HPDE6-E6E7 (cell line): Measurements from ENCODE around the gene TCF4.
A peak's percentile ranks its signal among the peaks of the same experiment; 100 is the strongest.

Experiments
- DNase-seq: peaks from one replicate; pipeline ENCODE4 v3.0.0; 2011; ENCODE audit warnings: missing footprints; ENCODE audit errors: extremely low spot score

The TCF4 gene

DNA sequence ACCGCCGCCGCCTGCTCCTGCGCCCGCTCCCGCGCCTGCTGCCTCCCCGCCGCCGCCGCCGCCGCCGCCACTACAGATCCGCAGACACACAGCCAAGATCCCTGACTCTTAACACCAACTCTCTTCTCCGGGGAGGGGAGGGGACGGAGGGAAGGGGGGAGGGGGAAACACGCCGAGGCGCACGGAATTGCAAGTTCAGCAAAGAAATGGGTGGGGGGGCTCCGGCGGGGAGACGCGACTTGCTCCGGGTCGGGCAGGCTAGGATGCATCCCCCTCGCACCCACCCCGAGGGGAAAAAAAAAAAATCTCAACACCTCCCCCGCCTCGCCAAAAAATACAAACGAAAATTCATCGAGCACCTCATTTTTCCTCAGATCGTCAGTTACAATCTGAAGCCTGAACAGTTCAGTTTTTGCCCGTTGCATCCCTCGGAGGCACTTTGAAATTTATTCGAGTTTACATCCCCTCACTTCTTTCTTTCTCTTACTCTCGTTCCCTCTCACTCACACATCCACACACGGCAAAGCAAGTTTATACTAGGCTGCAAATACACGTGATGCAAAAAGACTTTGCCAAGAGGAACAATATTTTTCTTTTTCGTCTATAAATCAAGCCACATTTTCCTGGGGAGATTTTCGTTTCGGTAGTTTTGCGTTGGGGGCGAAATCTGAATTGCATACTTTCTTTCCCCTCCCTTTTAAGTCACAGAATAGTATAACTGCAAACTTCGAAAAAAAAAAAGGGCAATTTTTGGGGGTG lies at the start of gene TCF4:
Gene TCF4, minus strand, starts transcription at position 82 of the 759 bp plus-strand sequence. CDS start 1,076 bp downstream, outside the sequence.
- peak; percentile 33 for DNase-seq

DNA sequence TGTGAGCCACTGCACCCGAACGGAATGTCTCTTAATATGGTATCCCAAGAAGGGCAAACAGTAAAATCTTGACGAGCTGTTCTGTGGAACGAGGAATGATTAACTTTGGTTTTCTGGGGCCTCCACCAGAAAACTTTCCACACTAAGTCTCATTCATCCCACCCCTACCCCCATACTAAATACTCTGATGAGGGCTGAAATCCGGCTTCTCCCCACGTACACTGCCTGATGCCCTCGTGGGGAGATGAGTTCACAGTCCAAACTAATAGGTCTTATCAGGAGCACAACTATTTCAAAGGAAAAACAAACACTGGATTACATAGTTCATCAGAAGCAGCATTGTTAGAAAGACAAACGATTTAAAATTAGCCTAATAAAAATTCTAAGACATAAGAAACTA lies 49.2 kb upstream of the TCF4 start:
- DNase-seq: no peak

GRCh38 chr18:55635439-55635838 lies 47.4 kb upstream of the TCF4 start:
- no peak for DNase-seq

DNA sequence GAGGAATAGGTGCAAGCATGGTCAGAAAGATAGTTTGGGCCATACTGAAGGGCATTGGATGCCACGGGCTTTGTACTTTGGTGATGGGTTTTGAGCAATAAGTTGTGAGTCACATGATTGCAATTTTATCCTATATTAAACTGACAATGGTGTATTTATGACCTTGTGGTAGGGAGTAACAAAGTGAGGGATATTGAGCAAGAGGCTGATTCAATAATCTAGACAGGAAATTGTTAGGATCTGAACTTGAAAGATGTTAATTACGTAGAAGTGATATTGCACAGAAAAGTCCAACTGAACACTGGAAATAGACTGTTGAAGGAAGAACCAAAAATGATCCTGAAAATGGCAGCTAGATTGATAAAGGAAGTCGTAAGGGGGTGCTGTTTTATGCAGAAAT lies 46.6 kb upstream of the TCF4 start:
- DNase-seq: peak; percentile 23

- peak; percentile 27 for DNase-seq
These were observed 45.0 kb upstream of the TCF4 start for GRCh38 chr18:55633032-55633431.

DNA sequence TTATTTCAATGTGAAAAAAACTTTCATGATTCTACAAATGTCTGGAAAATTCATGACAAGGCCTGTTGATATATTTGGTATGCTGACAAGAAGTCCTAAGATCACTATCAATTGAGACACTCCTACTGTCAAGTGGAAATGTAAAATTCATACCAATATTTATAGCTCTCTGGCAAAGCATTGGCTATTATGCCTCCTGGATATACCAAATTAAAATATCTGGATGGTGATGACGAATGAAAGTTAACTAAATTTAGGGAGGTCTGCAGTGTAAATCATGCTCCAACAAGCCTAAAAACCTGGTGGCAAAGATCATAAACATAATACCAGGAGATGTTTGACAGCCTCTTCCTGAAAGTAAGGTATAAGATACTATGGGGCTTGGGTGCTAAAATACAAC lies 41.1 kb upstream of the TCF4 start:
- DNase-seq: no peak

GRCh38 chr18:55627007-55627406 lies 39.0 kb upstream of the TCF4 start:
- no peak for DNase-seq

GRCh38 chr18:55625901-55626300 lies 37.9 kb upstream of the TCF4 start:
- no peak for DNase-seq

- no peak for DNase-seq
These were observed 35.6 kb upstream of the TCF4 start for GRCh38 chr18:55623626-55624025.

- no peak for DNase-seq
These were observed 22.5 kb upstream of the TCF4 start for GRCh38 chr18:55610506-55610905.

- no peak for DNase-seq
These were observed 21.3 kb upstream of the TCF4 start for GRCh38 chr18:55609160-55609825.

DNA sequence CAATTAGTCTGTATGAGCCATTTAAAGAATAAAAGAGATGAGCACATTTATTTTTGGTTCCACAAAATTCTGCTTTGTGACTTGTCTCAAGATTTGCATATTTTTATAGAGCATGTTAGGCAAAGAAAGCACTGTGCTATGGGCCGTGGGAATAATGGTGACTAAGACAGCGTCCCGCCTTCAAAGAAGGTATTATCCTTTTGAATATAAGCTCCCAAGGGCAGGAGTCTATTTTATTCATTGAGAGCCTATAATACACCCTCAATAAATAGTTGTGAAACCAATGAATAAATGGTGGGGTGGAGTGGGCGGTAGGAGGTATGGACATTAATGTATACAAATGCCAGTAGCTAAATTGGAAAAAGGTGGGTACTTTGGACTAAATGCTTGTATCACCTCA lies 20.5 kb upstream of the TCF4 start:
- no peak for DNase-seq

- no peak for DNase-seq
These were observed 19.8 kb upstream of the TCF4 start for GRCh38 chr18:55607773-55608172.

DNA sequence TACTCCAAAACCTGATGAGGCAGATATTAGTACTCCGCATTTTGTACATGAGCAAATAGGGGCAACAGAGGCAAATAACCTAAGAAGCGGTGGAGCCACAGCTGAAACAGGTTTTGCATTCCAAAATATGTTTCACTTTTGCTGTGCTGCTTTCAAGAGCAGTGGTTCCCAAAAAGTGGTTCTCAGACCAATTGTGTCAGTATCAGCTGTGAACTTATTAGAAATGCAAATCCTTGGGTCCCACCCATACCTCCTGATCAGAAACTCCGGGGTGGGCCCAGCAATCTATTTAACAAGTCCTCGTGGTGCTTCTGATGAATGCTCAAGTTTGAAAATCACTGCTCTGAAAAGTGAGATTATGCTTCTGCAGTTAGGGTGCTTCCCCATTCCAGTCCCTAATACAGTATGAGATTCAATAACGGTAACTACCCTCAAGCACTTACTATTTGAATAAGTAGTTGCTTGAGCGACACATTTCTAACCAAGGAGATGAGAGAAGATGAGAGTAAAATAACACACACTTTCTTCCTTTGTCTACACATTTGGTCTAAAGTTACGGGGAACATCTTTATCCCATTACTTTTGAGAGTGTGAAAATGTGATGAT lies 17.8 kb upstream of the TCF4 start:
- no peak for DNase-seq

DNA sequence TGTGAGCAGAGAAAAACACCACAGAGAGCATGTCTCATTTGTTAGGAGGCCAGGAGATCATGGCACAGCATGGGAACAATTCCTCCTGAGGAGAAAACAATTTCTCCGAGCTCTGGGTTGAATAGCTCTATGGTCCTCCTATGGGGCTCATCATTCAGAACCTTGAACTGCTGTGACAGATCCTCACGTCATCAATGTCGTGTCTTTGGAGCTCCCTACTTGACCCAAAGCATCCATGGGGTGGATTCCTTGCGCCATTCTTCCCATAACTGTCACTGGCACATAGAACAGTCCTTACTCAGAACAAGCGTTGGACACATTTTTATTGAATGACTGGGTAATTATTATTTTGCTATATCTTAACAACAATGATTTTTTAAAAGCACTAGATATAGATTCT lies 15.8 kb upstream of the TCF4 start:
- DNase-seq: no peak

DNA sequence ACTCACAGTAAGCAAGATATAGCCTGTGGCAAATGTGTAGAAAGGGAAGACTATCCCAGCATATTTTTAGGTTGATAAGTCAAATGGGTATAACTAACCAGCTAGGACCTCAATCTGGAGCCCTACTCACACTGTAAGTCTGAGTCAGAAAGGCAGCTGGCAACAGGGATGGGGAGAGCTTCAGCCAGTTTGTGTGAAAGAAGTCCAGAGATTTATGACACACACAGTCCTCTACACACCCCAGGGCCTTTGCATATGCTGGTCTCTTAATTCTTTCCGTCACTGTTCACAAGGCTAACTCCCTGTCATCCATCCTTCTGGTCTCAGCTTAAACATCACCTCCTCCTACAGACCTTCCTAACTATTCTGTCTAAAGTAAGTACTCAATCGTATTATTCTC lies 5.9 kb upstream of the TCF4 start:
- DNase-seq: no peak

DNA sequence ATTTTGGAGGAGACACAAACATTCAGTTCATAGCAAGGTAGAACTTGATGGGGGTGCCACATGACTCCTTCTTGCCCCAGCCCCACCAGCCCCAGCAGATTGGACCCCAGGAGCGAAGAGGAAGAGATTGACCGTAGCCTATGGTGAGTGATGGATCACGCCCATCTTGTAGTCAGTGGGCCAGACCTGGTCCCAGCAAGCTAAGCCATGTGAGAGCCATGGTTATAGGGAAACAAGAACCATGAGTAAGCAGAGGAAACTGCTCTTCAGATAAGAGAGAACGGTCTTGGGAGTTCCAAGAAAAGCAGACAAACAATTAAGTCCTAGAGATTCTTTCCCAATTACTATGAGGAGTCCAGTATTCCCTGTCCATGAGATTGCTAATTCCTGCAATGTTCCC lies 4.6 kb upstream of the TCF4 start:
- DNase-seq: no peak

GRCh38 chr18:55592106-55592505 lies 4.1 kb upstream of the TCF4 start:
- DNase-seq: no peak

DNA sequence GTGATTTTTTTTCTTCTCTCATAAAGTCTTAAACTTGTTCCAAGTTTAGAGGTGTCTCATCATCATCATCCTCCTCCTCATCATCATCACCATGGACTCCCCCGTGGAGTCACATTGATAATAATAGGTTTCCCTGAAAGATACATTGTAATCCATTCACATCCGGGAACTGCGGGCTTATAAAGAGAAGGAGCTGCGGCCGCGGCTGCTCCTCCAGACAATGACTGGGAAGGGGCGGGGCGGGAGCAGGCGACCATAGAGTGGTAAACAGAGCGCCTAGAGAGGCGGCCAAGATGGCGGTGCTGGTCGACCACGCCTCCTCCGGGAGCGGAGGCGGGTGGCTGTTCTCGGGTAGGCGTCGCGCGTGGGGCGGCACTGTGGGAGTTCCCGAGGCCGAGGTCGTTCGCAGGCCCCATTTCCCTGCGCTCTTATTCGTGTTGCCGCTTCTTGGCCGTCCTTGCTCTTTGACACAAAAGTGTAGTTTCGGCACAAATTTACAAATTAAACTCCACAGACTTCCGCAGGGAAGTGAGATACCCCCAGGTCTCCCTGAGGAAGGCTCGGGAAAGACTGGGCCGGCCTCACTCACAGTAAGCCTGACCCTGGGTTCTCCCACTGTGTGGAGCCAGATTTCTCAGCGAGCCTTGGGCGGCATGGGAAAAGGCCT lies 1.8 kb upstream of the TCF4 start:
- peak; percentile 89 for DNase-seq

DNA sequence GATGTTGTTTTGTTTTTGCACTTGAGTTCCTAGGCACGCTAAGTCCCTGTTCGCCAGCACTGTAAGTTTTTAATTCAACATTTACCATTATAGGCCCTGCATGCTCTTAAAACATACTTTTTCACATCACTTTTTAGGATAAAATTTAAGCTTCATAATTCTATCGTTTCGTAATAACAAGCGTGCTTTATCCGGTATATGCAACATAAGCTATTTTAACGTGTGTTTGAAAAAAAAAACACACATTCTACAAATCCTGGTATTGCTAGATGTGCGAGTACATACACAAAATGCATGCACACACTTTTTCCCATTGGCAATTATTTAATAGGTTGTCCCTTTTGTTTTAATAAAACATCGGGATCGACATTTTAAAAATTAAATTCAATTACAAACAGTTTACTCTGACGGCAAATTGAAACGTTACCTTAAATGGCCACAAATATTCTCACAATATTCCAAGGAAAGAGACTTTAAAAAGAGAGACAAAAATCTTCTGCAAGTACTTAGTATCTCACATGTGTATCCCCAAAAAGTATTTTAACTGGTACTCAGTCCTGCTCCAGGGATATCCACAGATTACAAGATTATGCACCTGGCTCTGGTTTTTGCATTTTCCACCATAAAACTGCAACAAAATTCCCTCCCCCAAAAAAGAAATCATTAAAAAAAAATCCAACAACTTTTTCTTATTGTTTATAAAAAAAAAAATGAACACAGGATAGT lies 1.0 kb upstream of the TCF4 start:
- no peak for DNase-seq

DNA sequence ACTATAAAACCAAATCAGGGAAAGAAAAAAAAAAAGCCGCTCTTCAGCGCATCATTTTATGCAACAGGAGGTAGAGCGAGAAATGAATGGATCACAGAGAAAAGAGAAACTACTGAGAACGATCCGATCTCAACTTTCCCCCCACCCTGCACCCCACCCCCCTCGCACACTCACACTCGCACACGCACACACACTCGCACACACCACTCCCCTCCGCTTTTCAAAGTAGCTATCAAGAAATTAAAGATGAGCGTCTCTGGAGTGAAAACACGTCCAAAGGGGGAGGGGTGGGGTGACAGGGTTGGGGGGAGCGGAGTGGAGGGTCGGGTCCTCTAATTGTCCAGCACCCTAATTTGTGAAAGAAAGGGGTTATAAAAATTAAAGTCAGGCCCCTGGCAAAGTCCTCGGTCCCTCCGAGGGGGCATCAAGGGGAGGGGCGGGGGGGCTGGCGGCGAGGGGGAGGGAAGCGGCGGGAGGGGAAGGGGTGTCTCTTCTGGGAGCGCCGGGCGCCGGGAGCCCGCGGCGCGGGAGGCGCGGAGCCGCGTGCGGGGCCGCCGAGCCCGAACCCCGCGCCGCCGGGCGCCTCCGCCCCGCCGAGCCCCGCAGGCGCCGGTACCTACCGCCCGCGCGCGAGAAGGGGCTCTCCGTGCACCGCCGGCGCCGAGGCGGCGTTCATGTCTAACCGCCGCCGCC lies 428 bp downstream of the TCF4 start:
- no peak for DNase-seq
